T47D (cell line): ENCODE measurements around the gene AIF1L.

Experiments
- DNase-seq, 2 experiments: peaks; one replicate each; pipeline versions ENCODE4 v3.0.0 to v3.0.0-alpha.2; 2011 to 2012; ENCODE audit warnings: low read depth in 1 of 2, low spot score in 1 of 2
- JUND ChIP-seq: IDR thresholded peaks from 2 replicates; pipeline ENCODE4 v1.6.1; 2012; ENCODE audit warnings: low read depth
- in situ Hi-C: cut with HindIII; loops from 2 replicates; pipeline ENCODE4 v1.10.0; 2016; ENCODE audit warnings: low sequenced_read_pairs, low pct_unique_long_range_greater_than_20kb

AIF1L gene

DNA sequence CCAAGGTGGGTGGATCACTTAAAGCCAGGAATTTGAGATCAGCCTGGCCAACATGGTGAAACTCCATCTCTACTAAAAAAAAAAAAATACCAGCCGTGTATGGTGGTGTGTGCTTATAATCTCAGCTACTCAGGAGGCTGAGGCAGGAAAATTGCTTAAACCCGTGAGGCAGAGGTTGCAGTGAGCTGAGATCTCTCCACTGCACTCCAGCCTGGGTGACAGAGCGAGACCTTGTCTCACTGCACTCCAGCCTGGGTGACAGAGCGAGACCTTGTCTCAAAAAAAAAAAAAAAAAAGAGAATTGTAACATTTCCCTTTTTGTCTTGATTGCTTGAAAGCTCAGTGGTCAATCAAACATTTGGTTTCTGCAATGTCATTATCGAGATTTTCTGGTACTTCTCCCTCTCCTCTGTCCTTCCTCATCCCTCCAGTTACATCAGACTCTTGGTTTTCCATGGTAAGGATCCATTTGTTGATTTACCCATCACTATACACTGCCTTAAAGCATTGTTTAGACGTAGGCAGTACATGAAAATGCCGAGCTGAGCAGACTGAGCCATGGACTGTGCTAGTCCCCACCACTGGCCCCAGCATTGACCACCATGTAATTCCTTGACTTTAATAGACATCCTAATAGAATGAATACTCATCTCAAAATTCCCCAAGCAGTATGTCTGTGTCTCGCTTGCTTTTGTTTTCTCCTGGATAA is 11.5 kb upstream of the AIF1L start:
- no peak for TF ChIP-seq JUND
- DNase-seq = no peak
- in situ Hi-C loops = no loop called here

DNA sequence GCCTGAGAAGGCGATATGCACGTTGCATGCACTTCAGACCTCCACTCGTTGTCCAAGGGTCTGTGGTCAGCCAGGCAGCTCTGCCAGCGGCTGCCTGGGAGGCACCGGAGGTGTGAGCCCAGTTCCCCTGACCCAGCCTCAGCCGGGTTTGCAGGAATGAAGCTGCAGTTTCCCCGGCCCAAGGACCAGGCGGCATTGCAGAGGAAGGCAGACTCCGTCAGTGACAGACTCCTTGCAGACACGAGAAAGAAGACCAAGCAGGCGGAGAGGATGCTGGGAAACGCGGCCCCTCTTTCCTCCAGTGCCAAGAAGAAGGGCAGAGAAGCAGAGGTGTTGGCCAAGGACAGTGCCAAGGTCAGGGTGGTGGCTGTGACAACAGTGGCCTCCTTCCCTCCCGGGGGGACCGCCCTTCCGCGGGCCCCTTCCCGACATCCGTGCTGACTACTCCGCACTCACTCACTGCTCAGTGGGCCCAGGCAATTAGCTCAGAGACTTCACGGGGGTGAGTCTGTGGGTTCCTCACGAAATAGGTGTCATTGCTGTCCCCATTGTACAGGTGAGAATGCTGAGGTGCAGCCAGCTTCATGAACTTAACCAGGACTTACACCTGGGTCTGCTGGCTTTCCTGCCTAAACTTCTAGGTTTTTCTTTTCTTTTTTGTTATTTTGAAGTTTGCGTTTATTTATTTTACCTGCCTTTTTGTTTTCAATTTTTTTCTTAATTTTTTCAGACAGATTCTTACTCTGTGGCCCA is 10.8 kb upstream of the AIF1L start:
- no peak for DNase-seq
- in situ Hi-C loops = no loop called here
- TF ChIP-seq JUND = no peak

DNA sequence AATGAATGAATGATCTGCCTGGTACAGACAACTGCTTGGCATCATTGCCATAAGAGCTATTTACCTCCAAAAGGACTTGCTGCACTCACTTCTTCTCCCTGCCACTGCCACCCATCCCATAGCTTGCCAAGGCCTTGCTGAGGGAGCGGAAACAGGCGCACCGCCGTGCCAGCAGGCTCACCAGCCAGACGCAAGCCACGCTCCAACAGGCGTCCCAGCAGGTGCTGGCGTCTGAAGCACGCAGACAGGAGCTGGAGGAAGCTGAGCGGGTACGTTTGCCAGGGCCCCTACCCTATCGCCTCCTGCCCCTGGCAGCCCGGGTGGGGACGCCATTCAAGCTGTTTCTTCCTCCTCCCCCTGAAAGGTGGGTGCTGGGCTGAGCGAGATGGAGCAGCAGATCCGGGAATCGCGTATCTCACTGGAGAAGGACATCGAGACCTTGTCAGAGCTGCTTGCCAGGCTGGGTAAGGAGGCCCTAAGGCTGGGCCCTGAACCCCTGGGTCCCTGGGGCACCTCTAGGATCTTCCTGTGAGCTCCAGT is 8.9 kb upstream of the AIF1L start:
- in situ Hi-C loops = no loop called here
- TF ChIP-seq JUND = no peak
- DNase-seq = no peak

DNA sequence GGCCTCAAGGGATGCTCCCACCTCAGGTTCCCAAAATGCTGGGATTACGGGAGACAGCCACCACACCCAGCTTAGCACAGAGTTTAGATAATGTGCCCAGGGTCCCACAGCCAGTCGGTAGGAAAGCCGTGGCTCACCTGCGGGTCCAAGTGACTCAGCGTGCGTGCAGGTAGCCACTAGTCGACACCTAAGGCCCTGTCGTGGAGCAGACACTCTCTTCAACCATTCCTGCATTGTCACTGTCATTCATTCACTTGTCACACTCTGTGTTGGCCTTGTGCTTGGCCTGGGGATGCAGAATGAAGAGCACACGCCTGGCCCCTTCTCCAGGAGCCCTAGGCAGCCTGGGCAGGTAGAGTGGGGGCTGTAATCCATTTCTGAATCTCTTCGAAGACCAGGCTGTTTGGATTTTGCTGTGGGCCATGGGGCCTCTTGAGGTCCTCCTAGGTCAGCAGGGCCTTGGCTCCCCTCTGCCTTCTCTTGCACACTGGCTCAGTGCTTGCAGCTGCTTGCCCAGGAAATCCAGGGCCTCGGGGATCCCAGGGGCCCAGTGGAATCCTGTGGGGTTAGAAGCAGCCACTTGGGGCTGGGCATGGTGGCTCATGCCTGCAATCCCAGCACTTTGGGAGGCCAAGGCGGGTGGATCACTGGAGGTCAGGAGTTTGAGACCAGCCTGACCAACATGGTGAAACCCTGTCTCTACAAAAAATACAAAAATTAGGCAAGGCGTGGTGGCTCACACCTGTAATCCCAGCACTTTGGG is 6.1 kb upstream of the AIF1L start:
- in situ Hi-C loops = no loop called here
- TF ChIP-seq JUND = no peak
- no peak for DNase-seq

DNA sequence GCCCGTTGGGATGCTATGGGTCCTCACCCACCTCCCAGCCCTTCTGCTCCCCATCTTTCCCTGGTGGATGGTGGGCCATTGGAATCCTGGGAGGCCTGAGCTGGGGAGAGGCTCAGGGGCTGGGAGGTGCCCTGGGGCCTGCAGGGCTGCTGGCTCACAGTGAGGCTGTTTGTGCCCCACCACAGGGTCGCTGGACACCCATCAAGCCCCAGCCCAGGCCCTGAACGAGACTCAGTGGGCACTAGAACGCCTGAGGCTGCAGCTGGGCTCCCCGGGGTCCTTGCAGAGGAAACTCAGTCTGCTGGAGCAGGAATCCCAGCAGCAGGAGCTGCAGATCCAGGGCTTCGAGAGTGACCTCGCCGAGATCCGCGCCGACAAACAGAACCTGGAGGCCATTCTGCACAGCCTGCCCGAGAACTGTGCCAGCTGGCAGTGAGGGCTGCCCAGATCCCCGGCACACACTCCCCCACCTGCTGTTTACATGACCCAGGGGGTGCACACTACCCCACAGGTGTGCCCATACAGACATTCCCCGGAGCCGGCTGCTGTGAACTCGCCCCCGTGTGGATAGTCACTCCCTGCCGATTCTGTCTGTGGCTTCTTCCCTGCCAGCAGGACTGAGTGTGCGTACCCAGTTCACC is 4.9 kb upstream of the AIF1L start:
- DNase-seq = no peak
- in situ Hi-C loops = no loop called here
- TF ChIP-seq JUND = no peak

- TF ChIP-seq JUND = no peak
- in situ Hi-C loops = no loop called here
- no peak for DNase-seq
Observed at GRCh38 chr9:131092030-131092429, 4.3 kb upstream of the AIF1L start.

- TF ChIP-seq JUND = no peak
- in situ Hi-C loops = no loop called here
- DNase-seq = peak; percentile 77 to 85
Observed at GRCh38 chr9:131092548-131093440, 3.5 kb upstream of the AIF1L start.

GRCh38 chr9:131094015-131094414 is 2.3 kb upstream of the AIF1L start:
- no peak for TF ChIP-seq JUND
- in situ Hi-C loops = no loop called here
- DNase-seq = no peak

GRCh38 chr9:131094622-131095021 is 1.7 kb upstream of the AIF1L start:
- TF ChIP-seq JUND = no peak
- no peak for DNase-seq
- in situ Hi-C loops = no loop called here

DNA sequence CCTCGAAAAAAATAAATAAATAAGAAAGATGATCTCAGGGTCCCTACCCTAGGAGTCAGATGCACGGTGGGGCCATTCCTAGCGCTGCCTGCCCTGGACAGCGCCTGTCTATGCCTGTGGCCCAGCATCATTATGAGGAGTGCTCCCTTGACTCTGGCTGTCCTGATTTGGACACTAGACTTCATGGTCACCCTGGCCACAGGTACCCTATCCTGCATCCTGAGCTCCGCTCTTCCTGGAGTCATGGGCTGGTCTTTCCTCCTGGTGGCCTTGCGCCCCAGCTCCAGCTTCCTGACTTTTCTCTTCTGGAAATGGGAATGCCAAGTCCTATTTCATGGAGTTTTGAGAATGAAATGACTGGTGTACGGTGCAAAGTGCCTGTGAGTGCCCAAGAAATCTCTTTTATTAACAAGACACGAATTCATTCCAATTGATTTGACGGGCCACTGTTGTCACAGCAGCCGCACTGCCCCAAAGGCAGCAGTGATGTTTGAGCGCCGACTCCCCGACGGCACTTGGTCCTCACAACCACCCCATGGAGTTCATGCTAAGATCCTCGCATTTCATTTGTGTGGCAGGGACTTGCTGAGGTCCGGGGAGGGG is 564 bp upstream of the AIF1L start:
- TF ChIP-seq JUND = no peak
- in situ Hi-C loops = no loop called here
- peak in 1 of 2 experiments; percentile 82 for DNase-seq
